ENCODE data around the gene PRAF2.

DNA sequence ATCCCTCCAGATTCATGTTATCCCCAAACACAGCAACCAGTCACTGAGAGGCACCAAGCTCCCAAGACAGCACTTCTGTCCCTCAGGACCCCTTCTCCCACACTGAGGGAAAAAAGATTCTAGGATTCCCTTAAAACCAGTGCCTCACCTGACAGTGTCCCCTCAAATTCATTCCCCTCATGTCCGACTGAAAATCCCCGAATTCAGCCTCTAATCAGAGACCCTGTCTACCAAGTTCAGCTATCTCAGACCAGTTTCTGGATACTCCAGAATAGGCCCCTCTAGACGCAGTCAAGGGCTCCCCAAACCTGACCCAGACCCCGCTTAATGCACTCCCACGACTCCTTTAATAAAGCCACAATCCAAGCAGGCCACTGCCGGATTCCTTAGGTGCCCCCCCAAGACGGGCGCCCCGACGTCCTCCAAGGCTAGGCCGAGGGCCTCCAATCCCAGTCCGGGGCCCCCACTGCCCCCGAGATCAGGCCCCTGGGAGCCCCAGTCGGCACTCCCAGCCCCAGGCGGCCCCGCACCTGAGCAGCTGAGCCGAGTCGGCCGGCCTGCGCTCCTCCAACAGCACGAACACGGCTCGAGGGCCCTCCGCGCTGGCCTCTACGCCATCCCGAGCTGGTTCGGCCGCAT is 31.1 kb downstream of the PRAF2 start:
- TF ChIP-seq EZH2phosphoT487 (IDR thresholded peaks at IDR 0.05; ENCODE audit: low read depth): no peak
- TF ChIP-seq, protein P1, sequence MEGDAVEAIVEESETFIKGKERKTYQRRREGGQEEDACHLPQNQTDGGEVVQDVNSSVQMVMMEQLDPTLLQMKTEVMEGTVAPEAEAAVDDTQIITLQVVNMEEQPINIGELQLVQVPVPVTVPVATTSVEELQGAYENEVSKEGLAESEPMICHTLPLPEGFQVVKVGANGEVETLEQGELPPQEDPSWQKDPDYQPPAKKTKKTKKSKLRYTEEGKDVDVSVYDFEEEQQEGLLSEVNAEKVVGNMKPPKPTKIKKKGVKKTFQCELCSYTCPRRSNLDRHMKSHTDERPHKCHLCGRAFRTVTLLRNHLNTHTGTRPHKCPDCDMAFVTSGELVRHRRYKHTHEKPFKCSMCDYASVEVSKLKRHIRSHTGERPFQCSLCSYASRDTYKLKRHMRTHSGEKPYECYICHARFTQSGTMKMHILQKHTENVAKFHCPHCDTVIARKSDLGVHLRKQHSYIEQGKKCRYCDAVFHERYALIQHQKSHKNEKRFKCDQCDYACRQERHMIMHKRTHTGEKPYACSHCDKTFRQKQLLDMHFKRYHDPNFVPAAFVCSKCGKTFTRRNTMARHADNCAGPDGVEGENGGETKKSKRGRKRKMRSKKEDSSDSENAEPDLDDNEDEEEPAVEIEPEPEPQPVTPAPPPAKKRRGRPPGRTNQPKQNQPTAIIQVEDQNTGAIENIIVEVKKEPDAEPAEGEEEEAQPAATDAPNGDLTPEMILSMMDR (IDR thresholded peaks at IDR 0.05; ENCODE audit: low read depth, low read length): no peak

Data from OCI-LY3 (cell line).